K562 (cell line): ENCODE results near the gene BASP1. TPM values are rescaled to one million over a fixed set of nuclear protein-coding genes. Genes with fewer than 3 reads are reported as not detected.

Source experiments
- ATAC-seq: fragments of 200-7000 bp; cut with Tn5 transposase; 3 replicates; pipeline ENCODE4 v1.9.1; 2020; ENCODE audit warnings: moderate library complexity
- BruUV-seq: library from RNA; stranded (reverse); fragments of 400-500 nt; replicated peaks from 2 replicates; lab custom pipeline; 2021; lab: Mats Ljungman, UMichigan
- CTCF ChIA-PET: fragments of 300-600 bp; formaldehyde crosslinking; extraction: SDS; loops from one replicate; lab custom pipeline; 2021; ENCODE audit warnings: low intra/inter-chr PET ratio; lab: Yijun Ruan, JAX
- POLR2A ChIA-PET: fragments of 300-600, 350-650 bp; sonication (Branson Sonifier 250); formaldehyde crosslinking; extraction: SDS; loops from one replicate; lab custom pipeline; 2021; ENCODE audit warnings: antibody characterized with exemption, inconsistent platforms; lab: Yijun Ruan, JAX
- DNase-seq, 4 experiments: peaks; one replicate each; pipeline versions ENCODE4 v3.0.0 to v3.0.0-alpha.2; 2011 to 2018; ENCODE audit warnings: low spot score in 3 of 4, mixed read lengths in 3 of 4; ENCODE audit errors: extremely low read depth in 1 of 4
- FAIRE-seq: peaks from 2 replicates; lab custom pipeline; 2011; peaks lifted over from hg19 to GRCh38; lab: Jason Lieb, UNC
- H2AFZ ChIP-seq: 2 replicates; pipeline ENCODE4 v1.6.0; 2011; ENCODE audit warnings: low read depth, low read length, control low read depth, inconsistent platforms
- H3K27ac ChIP-seq: fragments of 200-600 bp; 3 replicates; pipeline ENCODE4 v1.8.0; 2011; ENCODE audit warnings: low read depth, mild to moderate bottlenecking, control low read depth, inconsistent platforms, low read length, moderate library complexity, mixed read lengths; ENCODE audit errors: extremely low read depth
- H3K27me3 ChIP-seq, 2 experiments: fragments of 300-600 bp in 1 of 2; 2 replicates in 1 of 2; 3 replicates in 1 of 2; pipeline versions ENCODE4 v1.6.0 to v1.8.0; 2011; ENCODE audit warnings: inconsistent platforms in 2 of 2, low read length in 2 of 2, mild to moderate bottlenecking in 1 of 2, mixed read lengths in 1 of 2, moderate library complexity in 1 of 2; ENCODE audit not compliant: control insufficient read depth in 2 of 2, insufficient read depth in 2 of 2
- H3K36me3 ChIP-seq: fragments of 300-600 bp; 3 replicates; pipeline ENCODE4 v1.8.0; 2011; ENCODE audit warnings: mild to moderate bottlenecking, low read length, inconsistent platforms; ENCODE audit not compliant: control insufficient read depth, insufficient read depth
- H3K4me1 ChIP-seq, 2 experiments: fragments of 200-600 bp in 1 of 2; replicated peaks in 1 of 2; 2 replicates in 1 of 2; 3 replicates in 1 of 2; pipeline versions ENCODE4 v1.5.1 to v1.8.0; 2011; ENCODE audit warnings: inconsistent platforms in 2 of 2, low read length in 2 of 2, mild to moderate bottlenecking in 1 of 2, mixed read lengths in 1 of 2, moderate library complexity in 1 of 2; ENCODE audit not compliant: control insufficient read depth in 2 of 2, insufficient read depth in 2 of 2
- H3K4me2 ChIP-seq: 2 replicates; pipeline ENCODE4 v1.6.1; 2011; ENCODE audit warnings: low read length, control low read depth, inconsistent platforms, mixed read lengths; ENCODE audit not compliant: insufficient read depth
- H3K4me3 ChIP-seq: fragments of 200-600 bp; sonication (generic), shearing (Covaris generic); 2 replicates; pipeline ENCODE4 v1.5.1; 2016; ENCODE audit warnings: control low read depth, inconsistent platforms
- H3K79me2 ChIP-seq: fragments of 200-600 bp; 3 replicates; pipeline ENCODE4 v1.8.0; 2011; ENCODE audit warnings: low read length, inconsistent platforms; ENCODE audit not compliant: control insufficient read depth, insufficient read depth
- H3K9ac ChIP-seq, 2 experiments: 2 replicates each; pipeline versions ENCODE4 v1.6.0 to v1.6.1; 2011; ENCODE audit warnings: low read depth in 2 of 2, low read length in 2 of 2, control low read depth in 1 of 2, inconsistent platforms in 1 of 2, mild to moderate bottlenecking in 1 of 2, mixed read lengths in 1 of 2; ENCODE audit not compliant: insufficient read depth in 1 of 2
- H3K9me1 ChIP-seq: one replicate; pipeline ENCODE4 v1.6.0; 2011; ENCODE audit warnings: inconsistent platforms, mild to moderate bottlenecking, low read length, moderate library complexity; ENCODE audit not compliant: control insufficient read depth, insufficient read depth
- H3K9me3 ChIP-seq: replicated peaks from 2 replicates; pipeline ENCODE4 v1.5.1; 2011; ENCODE audit warnings: low read depth, low read length, inconsistent platforms; ENCODE audit not compliant: control insufficient read depth, insufficient read depth
- H4K20me1 ChIP-seq: replicated peaks from 2 replicates; pipeline ENCODE4 v1.6.1; 2011; ENCODE audit warnings: low read length, inconsistent platforms, mixed read lengths; ENCODE audit not compliant: control insufficient read depth, insufficient read depth
- ARID3A ChIP-seq: IDR thresholded peaks from 2 replicates; pipeline ENCODE4 v1.6.1; 2012; ENCODE audit warnings: low read depth, low read length, improper control_type of control experiment, borderline replicate concordance
- E4F1 ChIP-seq: fragments of 250-450 bp; sonication (Bioruptor Pico); IDR thresholded peaks from 2 replicates; pipeline ENCODE4 v1.5.0; 2021; ENCODE audit warnings: mild to moderate bottlenecking, borderline replicate concordance
- ETV1 ChIP-seq: fragments of 450-650 bp; conservative IDR thresholded peaks from 2 replicates; pipeline ENCODE4 v1.6.1; 2016; ENCODE audit warnings: missing genetic modification characterization, control low read depth, low read depth, missing compliant biosample characterization
- NCOR1 ChIP-seq: fragments of 450-650 bp; IDR thresholded peaks from 2 replicates; pipeline ENCODE4 v1.6.1; 2016; ENCODE audit warnings: mild to moderate bottlenecking, moderate library complexity
- NFRKB ChIP-seq: fragments of 450-650 bp; IDR thresholded peaks from 2 replicates; pipeline ENCODE4 v1.6.1; 2016; ENCODE audit warnings: low read depth
- PCBP1 ChIP-seq: fragments of 200-400 bp; formaldehyde crosslinking; IDR thresholded peaks from 2 replicates; pipeline ENCODE4 v1.6.1; 2018; ENCODE audit warnings: mild to moderate bottlenecking, low read depth, low read length; ENCODE audit not compliant: poor library complexity, severe bottlenecking
- POLR2H ChIP-seq: IDR thresholded peaks from 2 replicates; pipeline ENCODE4 v1.6.1; 2016; ENCODE audit warnings: missing genetic modification characterization, low read depth, mild to moderate bottlenecking, control low read depth, missing compliant biosample characterization, moderate library complexity
- PREB ChIP-seq: sonication (generic); formaldehyde crosslinking; IDR thresholded peaks from 2 replicates; pipeline ENCODE4 v1.8.1; 2023; ENCODE audit warnings: mild to moderate bottlenecking, missing genetic modification reagents
- SAFB ChIP-seq: fragments of 200-400 bp; formaldehyde crosslinking; IDR thresholded peaks from 2 replicates; pipeline ENCODE4 v1.6.1; 2017; ENCODE audit warnings: low read depth, low read length, borderline replicate concordance
- SMC3 ChIP-seq: conservative IDR thresholded peaks from 2 replicates; pipeline ENCODE4 v1.6.1; 2011; ENCODE audit warnings: low read depth, low read length, improper control_type of control experiment; ENCODE audit not compliant: insufficient read depth
- TCF15 ChIP-seq: fragments of 250-450 bp; sonication (Bioruptor Pico); IDR thresholded peaks from 2 replicates; pipeline ENCODE4 v1.8.0; 2022; ENCODE audit warnings: moderate library complexity, mild to moderate bottlenecking, inconsistent platforms
- ZNF384 ChIP-seq: IDR thresholded peaks from 2 replicates; pipeline ENCODE4 v1.6.1; 2012; ENCODE audit warnings: low read depth, low read length, improper control_type of control experiment
- ZNF75A ChIP-seq: fragments of 450-650 bp; formaldehyde crosslinking; IDR thresholded peaks from 2 replicates; pipeline ENCODE4 v1.4.0; 2020; ENCODE audit warnings: mild to moderate bottlenecking
- WGBS: fragments of 100-300 bp; shearing (Covaris generic); methylation state at CpG from one replicate; pipeline ENCODE4 v1.1.6; 2016; ENCODE audit warnings: low coverage, mixed read lengths; ENCODE audit not compliant: insufficient coverage; ENCODE audit errors: missing lambda C conversion rate; 5-methylcytosine and 5-hydroxymethylcytosine counted together
- in situ Hi-C: fragments of 300-500 bp; cut with MboI; formaldehyde crosslinking; loops from 4 replicates; pipeline ENCODE4 v1.15.0; 2018; ENCODE audit warnings: inconsistent platforms, mixed read lengths
- intact Hi-C: fragments of 100-400 bp; cut with micrococcal nuclease; formaldehyde crosslinking; loops from 2 replicates; pipeline ENCODE4 v1.14.2; 2022
- polyA plus RNA-seq, 8 experiments: library from polyadenylated mRNA; depleted of rRNA in 4 of 8; stranded (reverse) in 5 of 8; unstranded in 3 of 8; fragments of >200 nt; fragmentation: Nextera tagmentation in 2 of 8; fragmentation: Illumina TruSeq in 1 of 8; extraction: Ambion mirVana in 2 of 8; extraction: Trizol in 1 of 8; gene quantifications; 2 replicates each; pipeline versions ENCODE4 v1.2.1 to v1.2.3, GENCODE V29; 2011 to 2014; ENCODE audit warnings: inconsistent platforms in 1 of 8, missing spikeins in 1 of 8
- total RNA-seq, 7 experiments: library from RNA; depleted of rRNA in 6 of 7; stranded (reverse); fragments of >200 nt in 6 of 7; fragmentation: Illumina TruSeq in 2 of 7; extraction: Trizol in 2 of 7; gene quantifications; 2 replicates each; pipeline versions ENCODE4 v1.2.1 to v1.2.3, GENCODE V29; 2011 to 2021; ENCODE audit warnings: low replicate concordance in 1 of 7

The BASP1 gene
- total and polyA plus RNA-seq, 9 of the 15 experiments (the other 6 are each of a cell fraction or from before 2014, with no cell fraction given), result 0.22 TPM; not detected in 8

GRCh38 chr5:17169507-17169906 lies 47.9 kb upstream of the BASP1 start:
- Histone ChIP-seq H3K4me1 (no peaks in the 10 kb centered on the region), H3K27me3 (0 out of 5 replicates have a peak, but pooled peaks cover 0 to 2% of the 10 kb centered on the region in 2 experiments), H3K9me3 (no peaks in the 10 kb centered on the region), H2AFZ (no peak overlapping the region), H3K79me2 (no peaks in the 10 kb centered on the region), H3K4me3 (no peak overlapping the region), H3K9me1 (no peaks in the 10 kb centered on the region), H4K20me1 (no peaks in the 10 kb centered on the region), H3K36me3 (no peaks in the 10 kb centered on the region), H3K27ac (no peak overlapping the region), H3K4me2 (no peak overlapping the region), H3K9ac (no peak overlapping the region)
- WGBS, result 0% methylated on average over 2 of the region's 2 CpGs
- no peak for TF ChIP-seq TCF15 (CRISPR knock-in tag)
- TF ChIP-seq NFRKB, result no peak
- no peak for TF ChIP-seq PCBP1
- no peak for TF ChIP-seq ZNF384
- TF ChIP-seq PREB (CRISPR knock-in tag), result no peak
- TF ChIP-seq ZNF75A (CRISPR knock-in tag), result no peak
- TF ChIP-seq ARID3A, result no peak
- TF ChIP-seq POLR2H (tag), result no peak
- no peak for TF ChIP-seq SAFB
- TF ChIP-seq ETV1, result no peak
- no peak for TF ChIP-seq SMC3
- no peak for TF ChIP-seq E4F1 (CRISPR knock-in tag)
- TF ChIP-seq NCOR1, result no peak
- ATAC-seq, result no peak
- no peak for DNase-seq
- CTCF ChIA-PET, result no interaction called here
- intact Hi-C loops, result no loop called here
- no peak for FAIRE-seq
- no TSS peak for BruUV-seq
- in situ Hi-C loops, result no loop called here
- POLR2A ChIA-PET, result no interaction called here
